Peyer's patch (tissue), 4 donors: ENCODE results near the gene LRRC57.

ENCODE experiments used
- CTCF ChIP-seq, 6 experiments: fragments of 450-650 bp in 4 of 6; fragments of 200-600 bp in 2 of 6; sonication (generic) in 1 of 6; IDR thresholded peaks; one replicate each; pipeline ENCODE4 v1.5.1; 2017 to 2019; ENCODE audit warnings: antibody characterized with exemption in 6 of 6, mild to moderate bottlenecking in 3 of 6, moderate library complexity in 1 of 6
- POLR2A ChIP-seq, 2 donors: fragments of 450-650 bp; IDR thresholded peaks; one replicate each; pipeline ENCODE4 v1.5.1; 2017; ENCODE audit warnings: antibody characterized with exemption in 2 of 2, mild to moderate bottlenecking in 2 of 2, moderate library complexity in 2 of 2

- TF ChIP-seq CTCF (IDR thresholded peaks at IDR 0.05), result no peak
- TF ChIP-seq POLR2A (IDR thresholded peaks at IDR 0.05), result no peak
Observed at GRCh38 chr15:42553554-42553953, 5.0 kb upstream of the LRRC57 start.
